ENCODE results near the gene GABPB2.

The GABPB2 gene

DNA sequence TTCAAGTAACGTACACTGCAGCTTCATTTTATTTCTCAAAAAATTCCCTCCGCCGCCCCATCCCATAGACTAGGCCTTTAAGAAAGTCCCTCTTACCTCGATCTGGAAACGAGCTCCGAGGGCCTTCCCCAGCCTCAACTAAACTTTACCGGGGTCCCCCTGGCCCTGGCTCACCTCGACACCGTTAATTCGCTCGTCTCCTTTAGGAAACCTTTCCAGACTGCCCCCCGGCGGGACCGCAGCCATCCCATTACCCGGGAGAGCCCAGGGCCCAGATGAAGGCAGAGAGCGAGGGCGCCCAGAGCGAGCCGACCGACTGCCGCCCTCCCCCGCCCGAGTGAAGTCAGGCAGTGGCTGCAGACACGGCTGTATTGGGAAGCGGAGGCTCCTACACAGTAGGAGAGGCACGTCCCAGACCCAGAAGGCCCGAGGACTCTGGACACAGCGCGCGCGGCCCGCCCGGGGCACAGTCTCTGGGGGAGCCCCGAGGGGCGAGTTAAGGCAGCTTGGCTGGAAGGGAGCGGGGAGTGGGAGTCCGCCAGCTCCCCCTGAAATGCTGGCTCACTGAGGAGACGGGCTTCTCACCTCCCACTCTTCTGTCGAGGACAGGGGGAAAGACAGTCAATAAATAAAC lies 61.3 kb downstream of the GABPB2 start:
- DNase-seq, result peak in 2 of 58 donors; percentile 7 to 12

DNA sequence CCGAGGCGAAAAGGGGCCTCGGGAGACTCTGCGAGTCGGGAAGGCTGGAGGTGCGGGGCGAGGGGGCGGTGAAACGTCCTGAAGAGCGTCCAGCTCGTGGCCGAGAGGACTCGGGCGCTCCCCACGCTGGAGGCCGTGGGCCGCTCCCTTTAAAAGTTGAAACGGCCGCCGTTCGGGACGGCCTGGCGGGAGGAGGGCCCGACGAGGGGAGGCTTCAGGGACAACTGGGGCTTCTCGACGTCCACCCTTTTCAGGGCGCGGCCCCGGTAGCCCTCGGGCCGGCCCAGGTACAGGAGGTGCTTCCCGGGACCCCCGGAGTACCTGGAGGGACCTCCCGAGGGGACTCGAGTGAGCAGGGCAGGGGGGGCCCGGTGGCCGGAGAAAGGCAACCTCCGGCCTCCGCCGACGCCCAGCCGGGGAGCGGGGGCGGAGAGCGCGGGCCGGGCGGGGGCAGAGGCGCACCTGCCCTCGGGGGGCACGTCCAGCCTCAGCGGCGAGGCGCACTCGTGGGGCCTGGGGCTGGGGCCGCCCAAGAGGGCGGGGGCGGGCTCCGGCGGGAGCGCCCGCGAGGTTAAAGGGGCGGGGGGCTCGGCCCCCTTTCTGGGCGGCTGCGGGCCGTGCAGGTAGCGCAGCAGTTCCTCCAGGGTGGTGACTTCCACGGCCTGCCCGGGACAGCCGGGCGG lies 61.9 kb downstream of the GABPB2 start:
- DNase-seq, result no peak

DNA sequence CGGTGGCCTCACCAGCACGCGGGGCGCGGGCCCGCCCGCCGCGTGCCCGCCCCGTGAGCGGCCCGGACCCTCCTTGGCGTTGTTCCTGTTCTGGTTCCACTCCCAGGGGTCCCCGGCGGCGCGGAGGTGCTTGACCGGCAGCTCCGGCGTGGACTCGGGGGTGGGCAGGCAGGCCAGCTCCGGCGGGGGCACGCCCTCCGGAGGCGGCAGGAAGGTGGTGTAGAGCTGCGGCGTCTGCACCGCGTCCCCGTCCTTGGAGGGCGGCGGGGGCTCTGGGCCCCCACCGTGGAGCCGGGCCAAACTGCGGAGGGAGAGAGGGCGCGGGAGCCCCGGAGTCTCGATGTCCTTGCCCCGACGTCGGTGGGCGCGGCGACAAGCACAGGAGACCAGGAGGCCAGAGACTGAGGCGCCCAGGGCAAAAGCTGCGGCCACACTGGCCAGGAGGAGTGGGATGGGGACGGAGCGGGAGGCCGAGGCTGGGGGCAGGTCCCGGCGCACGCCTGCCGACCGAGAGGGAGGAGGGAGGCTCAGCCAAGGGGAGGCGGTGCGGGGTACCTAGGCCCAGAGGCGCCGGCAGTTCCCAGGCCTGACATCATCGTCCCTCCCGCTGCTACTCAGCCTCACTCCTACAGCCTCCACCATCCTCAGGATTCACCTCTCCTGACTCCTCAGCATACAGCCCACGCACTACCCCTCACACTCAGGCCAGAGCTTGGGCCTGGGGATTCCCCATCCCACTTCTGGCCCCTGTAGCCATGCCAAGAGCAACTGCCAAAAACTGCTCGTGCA lies 62.7 kb downstream of the GABPB2 start:
- no peak for DNase-seq

DNA sequence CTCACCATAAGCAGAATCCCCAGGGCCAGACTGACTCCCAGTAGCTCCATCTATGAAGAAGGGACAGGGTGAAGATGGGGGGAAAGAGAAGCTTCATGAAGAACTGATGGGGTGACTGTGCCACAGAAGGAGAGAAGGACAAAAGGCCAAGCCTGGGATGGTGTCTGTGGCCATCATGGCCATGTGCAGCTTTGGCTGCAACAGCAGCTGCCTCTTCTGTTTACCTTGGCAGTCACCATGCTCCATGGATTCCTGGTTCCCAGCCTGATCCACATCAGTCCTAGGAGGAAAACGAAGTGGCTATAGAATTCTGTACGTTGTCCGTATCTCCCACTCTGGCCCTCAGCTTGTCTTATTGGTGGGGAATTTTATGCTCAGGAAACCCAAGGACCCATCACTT lies 63.8 kb downstream of the GABPB2 start:
- DNase-seq, result no peak

DNA sequence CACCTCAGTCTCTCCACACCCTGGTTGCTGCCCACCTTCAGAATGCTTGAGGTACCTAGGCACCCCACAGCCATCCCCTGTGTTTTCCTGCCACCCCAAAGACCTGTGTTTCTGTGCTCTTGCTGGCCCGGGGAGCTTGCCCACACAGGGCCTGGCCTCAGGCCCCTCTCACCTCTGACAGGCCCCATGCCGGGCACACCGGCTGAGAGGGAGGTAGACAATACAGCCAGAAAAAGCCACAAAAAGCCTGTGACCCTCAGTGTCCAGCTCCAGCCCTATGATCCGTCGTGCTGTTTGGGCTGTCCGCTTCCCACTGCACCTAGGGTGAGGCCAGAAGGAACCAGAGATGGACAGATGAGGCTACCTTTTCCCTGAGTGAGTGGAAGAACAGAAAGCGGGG lies 64.4 kb downstream of the GABPB2 start:
- no peak for DNase-seq

DNA sequence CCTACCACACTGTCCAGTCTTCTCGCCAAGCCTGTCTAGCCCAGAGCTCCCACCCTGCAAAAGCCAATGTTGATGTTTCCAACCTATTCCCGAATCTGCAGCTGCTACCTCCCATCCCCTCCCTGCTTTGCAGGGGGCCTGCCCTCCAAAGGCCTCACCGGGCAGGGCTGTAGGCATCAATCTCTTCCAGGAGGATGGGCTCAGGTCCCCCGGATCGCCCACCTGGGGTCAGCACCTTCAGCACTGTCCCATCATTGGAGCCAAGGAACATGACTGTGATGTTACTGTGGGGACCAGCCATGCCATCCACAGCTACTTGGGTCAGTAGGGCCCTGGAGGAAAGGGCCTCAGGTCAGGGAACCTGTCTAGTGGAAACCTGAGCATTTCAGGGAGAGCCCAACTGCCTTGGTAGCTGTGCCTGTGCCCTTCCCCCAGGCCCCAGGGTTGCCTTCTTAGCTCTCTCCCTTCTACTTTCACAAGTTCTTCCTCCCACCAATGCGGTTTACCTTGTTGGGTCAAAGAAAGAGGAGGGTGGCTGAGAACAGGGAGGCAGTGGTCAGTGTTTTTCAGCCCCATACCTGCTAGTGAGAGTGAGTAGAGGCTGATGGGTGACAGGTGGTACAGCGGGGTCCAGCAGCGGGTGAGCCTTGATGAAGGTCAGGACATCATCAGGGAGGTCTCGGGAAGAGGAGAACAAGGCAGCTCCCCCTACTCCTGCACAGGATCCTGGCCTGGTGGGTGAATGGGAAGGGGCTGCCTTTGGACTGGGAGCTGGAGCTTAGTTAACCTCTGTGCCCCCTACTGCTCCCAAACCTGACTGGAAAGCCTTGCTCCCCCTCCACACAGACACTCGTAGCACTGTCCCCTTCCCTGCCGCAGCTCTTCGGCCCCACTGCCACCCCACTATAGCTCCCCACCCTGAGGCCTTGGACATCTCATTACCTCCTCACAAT lies 65.1 kb downstream of the GABPB2 start:
- no peak for DNase-seq

DNA sequence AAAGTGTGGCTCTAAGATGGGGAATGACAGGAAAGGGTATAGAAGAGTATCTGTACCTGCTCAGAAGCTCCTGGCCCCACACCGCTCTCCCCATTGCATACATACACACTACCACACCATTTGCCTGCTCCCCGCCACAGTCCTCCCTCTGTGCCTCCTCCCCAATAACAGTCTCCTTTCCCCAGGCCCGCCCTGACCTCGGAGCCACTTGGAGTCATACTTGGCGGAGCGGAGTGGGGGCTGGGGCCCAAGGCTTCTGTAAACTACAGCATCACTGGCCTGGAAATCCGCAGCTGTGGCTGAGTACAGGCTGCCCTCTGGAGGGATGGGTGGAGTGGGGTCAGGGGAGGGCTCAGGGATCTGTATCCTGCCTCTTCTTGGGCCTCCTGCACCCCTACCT lies 67.2 kb downstream of the GABPB2 start:
- no peak for DNase-seq

DNA sequence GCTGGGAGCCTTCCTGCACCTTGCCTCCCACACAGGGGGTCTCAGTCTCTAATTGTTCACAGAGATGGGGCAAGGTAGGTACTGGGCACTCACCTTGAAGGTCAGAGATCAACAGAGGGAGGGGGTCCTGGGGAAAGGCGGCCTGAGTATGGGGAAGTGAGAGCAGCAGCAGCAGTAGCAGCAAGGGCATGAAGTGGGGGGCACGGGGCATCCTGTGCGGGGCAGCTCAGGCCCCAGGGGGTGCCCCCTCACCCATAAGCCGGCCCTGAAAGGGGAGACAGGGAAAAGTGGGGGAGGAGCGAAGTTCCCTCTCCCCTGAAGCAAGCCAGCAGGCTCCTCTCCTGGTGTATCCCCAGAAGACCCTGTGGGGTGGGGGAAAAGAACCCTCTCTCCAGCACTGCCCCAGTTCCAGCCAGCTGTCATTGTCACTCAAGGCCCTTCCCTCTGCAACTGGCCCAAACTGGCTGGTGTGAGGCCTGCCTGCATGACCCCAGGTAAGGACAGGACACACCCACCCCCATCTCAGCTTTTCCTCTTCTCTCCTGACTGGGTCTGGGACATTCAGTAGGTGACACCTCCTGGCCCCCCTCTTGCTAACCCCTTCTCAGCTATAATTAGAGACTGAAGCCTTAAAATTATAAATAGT lies 72.0 kb downstream of the GABPB2 start:
- DNase-seq, result no peak

DNA sequence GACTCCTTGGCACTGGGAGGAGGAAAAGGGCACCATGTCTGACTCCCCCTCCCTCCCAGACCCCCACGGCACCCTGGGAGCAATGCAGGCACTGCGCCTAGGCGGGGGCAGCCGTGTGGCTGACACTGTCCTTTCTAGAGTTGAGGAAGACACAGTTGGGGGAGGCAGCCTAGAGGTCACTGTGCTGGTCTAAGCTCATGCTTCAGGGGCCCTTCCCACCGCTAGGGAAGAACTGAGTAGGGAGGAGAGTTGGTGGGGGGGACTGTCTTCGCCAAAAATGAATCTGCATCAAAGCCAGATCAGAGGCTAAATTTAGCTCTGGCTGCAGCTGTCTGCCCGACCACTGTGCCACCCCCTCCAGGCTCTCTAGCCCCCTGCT lies 72.5 kb downstream of the GABPB2 start:
- peak in 1 of 58 donors; percentile 44 for DNase-seq

DNA sequence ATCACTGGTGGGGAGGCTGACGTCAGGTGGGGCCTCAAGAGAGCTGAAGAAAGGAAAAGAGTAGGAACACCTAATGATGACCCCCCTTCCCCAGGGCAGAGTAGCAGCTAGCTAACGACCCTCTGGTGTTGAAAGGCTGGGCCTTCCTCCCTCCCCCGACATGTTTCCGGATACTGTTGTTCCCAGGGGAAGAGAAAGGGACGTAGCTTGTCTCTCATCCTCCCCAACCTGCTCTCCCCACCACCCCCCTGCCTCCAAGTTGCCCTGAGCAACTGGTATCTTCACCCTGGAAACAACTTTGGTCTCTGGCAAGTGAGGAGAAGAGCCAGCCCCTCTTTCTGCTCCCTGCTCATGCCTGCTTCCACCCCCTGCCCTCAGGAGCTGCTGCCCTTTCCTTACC lies 73.4 kb downstream of the GABPB2 start:
- DNase-seq, result no peak

DNA sequence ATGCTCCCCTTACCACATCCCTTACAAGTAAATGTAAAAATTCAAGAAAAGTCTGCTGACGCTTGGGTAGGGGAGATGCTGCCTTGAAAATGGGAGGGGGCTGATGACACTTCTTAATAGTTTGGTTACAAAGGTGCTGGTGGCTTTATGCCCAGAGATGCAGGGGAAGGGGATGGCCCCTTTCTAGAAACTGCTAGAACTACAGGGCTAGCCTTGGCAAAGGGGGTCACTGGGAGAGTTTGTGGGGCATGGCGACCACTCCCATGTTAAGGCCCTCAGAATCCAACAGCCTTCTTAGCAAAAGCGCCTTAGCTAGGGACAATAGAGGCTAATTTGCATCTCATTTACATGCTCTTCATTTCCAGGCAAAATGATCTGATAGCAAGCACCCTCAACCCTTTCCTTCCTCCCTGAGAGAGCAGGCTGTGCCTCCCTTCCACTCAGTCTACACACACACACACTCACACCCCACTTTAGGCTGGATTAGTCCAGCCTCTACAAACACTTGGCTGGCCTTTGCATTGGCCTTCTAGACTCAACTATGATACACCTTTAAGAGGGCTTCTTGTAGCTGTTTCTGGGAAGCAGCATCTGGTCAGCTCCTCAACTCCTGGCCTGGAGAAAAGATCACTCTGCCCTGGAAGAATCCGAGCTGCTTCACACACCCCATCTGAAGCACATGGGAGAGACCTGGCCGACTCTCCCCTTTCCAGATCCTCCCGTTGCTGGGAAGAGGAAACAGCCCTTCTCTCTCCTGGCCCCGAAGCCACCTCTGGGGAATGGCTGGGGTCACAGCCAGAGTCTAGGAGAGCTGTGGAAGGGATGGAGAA lies 74.1 kb downstream of the GABPB2 start:
- DNase-seq, result no peak

DNA sequence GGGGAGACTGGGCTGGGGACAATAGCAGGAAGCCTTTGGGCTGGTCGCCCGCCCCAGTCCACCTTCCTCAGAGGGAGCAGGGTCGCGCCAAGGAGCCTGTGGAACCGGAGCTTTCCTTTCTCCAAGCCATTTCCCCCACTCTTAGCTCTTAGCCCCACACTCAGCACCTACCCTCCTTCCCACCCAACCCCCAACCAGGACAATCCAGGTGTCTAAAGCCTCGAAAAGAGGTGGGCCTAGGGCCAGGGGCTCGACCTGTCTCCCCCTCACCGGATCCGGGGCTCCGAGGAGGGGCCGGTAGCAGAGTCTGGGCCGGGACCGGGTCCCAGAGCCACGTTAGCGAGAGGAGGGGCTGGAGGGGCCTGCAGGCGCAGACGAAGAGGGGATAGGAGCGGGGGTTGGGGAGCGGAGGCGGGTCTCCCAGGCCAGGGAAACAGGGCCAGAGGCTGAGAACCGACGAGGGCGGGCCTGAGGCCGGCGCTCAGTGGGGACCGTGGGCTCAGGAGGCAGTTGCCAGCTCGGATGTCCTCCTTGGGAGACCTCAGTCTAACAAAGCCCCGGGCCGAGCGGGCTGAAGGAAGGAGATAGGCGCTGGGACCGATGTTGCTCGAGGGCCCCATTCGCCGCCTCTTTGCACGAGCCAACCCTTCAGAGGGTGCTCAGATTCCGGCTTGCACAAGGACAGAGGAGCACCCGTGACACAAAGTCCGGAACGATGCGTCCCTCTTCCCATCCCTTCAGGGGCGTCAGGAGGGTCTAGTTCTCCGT lies 74.9 kb downstream of the GABPB2 start:
- DNase-seq, result peak in 7 of 58 donors; percentile 24 to 30 (median 28)

DNA sequence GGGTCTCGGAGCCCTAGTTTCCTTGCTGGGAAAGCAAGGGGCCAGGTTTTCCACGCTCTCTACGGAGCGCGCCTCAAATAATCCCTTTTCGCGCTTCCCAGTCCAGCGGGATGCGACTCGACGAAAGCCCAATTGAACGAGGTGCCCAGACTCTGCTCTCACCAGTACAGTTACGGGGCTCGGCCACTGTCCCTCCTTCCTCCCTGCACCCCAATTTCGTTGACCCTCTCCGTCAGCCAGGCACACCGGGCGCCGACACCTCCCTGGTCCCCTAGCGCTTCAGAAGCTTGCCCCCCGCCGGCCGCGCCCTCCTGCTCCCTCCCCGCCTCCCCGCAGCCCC lies 75.5 kb downstream of the GABPB2 start:
- DNase-seq, result peak in 2 of 58 donors; percentile 32 to 52

DNA sequence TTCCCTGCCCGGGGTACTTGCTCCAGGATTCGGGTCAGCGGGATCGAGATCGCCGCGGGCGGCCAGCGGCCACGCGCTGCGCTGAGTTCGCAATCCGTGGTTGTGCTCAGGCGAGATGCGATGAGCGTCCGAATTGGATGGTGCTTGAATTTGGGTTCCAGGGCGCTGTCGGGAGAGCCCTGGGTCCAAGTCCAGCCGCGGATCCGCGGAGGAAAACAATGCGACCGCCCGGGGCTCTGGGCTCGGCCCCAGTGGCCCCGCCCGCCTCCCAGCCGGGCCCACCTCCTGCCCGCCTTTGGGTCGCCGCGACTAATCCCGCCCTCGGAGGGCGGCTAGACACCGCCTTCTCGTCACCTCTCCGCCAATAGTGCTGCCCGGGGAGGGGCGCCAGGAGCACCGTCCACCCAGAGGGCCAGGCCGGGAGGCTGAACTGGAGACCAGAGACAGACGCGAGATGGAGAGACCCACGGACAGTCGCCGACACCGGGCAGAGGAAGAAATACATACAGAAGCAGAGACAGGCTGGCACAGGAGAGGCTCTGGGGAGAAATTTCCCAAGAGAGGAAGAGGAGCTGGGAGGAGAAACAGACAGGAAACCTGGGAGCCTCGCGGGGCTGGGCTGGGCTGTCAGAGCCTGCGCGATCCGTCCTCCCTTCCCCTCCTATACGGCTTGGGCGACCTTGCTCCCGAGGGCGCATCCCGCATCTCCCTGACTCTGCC lies 76.0 kb downstream of the GABPB2 start, which contains the start of gene SEMA6C:
Gene SEMA6C, minus strand, starts transcription at position 220 of the 720 bp plus-strand sequence. CDS start 4,010 bp downstream, outside the sequence.
- DNase-seq, result peak; percentile 54 to 98 (median 94)

DNA sequence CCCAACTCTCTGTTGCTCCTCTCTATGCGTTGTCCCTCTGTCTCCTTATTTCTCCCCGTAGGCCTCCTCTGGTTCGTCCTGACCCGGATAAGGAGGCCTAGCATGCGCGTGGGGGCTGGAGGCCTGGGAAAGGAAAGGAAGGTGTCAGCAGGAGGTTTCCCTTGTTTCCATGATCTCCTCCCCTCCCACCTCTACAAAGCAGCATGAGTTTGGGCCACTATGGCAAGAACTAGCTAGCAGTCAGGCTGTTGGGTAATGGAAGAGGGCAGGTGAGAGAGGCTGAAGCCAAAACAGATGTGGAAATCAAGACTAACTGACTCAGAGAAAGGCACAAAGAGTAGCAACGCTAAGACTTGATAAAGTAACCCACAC lies 76.6 kb downstream of the GABPB2 start:
- peak in 2 of 58 donors; percentile 42 to 70 for DNase-seq

DNA sequence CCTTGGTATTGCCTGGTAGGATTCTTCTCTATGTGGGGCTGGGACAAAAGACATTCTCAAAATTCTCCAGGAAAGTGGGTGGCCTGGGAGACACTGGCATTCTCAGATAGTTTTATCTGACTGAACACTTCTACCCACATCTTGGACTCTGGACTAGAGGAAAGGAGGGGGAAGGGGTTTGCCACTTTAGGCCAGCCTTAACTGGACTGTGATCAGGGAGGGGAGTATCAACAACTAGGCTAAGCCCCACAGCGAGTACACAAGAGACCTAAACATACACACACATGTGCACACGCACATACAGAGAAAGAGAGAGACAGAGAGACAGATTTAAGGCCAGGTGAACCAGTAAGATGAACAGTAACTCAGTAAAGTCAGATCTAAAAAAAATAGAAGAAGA lies 77.1 kb downstream of the GABPB2 start:
- DNase-seq, result no peak

DNA sequence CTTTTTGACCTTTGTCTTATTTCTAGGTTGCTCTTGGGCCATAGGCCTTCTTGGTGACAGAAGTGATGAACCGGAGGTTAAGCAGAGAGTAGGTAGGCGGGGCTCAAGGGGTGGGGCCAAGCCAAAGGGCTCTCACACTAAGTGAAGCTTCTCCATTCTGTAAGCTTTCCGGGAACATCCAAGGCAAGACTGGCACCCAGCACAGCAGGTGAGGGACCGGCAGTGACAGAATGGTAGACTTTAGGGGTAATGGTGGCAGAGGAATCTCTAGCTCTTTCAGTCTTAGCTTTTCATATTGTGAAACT lies 85.9 kb downstream of the GABPB2 start, which contains the start of gene TNFAIP8L2:
Gene TNFAIP8L2, plus strand, starts transcription at position 135 of the 305 bp plus-strand sequence. CDS start 2,049 bp downstream, outside the sequence.
- DNase-seq, result peak in 5 of 58 donors; percentile 11 to 18 (median 16)

DNA sequence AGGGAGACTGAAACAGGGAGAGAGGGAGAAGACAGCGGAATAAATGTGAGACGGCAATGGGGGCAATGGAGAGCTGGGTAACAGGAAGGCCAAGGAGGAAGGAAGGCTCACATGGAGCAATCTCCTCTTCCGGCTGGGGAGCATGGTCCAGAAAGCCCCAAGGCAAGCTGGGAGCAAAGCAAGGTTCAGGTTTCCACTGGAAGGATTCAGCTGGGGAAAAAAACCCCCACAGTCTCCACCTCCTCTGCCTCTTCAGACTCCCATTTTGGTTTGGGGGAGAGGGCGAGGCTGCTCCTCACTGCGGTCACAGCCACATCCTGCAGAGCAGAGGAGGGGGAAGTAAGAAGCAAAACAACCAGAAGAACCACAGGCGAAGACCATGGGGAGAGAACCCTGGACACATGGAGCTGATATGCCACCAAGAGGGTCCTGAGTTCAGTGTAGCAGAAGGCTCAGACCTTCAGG lies 86.5 kb downstream of the GABPB2 start:
- peak in 5 of 58 donors; percentile 4 to 15 (median 9) for DNase-seq
